NCI-H2171 treated with DMSO at 0.1 percent for 48 hours (cell line): ENCODE results near the gene BUB3.
A peak's percentile ranks its signal among the peaks of the same experiment; 100 is the strongest.

Source experiments
- DNase-seq: peaks from one replicate; lab custom pipeline; 2025; lab: John Stamatoyannopoulos, UW

Gene BUB3

GRCh38 chr10:123141791-123142700 lies 12.2 kb upstream of the BUB3 start:
- DNase-seq = no peak

- no peak for DNase-seq
These were observed 11.5 kb upstream of the BUB3 start for GRCh38 chr10:123142701-123143161.

GRCh38 chr10:123143162-123143824 lies 10.9 kb upstream of the BUB3 start:
- DNase-seq = no peak

GRCh38 chr10:123143825-123144168 lies 10.4 kb upstream of the BUB3 start:
- DNase-seq = no peak

GRCh38 chr10:123144697-123145541 lies 9.3 kb upstream of the BUB3 start:
- DNase-seq = no peak

GRCh38 chr10:123145542-123146012 lies 8.6 kb upstream of the BUB3 start:
- DNase-seq = no peak

- DNase-seq = no peak
These were observed 7.9 kb upstream of the BUB3 start for GRCh38 chr10:123146013-123146893.

- DNase-seq = no peak
These were observed 7.1 kb upstream of the BUB3 start for GRCh38 chr10:123146894-123147634.

GRCh38 chr10:123147635-123148413 lies 6.4 kb upstream of the BUB3 start, which contains the start of gene HMX2:
Gene HMX2 (plus strand): TSS chr10:123148136. CDS start chr10:123148379, 243 bp downstream.
- peak; percentile 37 for DNase-seq

- DNase-seq = no peak
These were observed 5.6 kb upstream of the BUB3 start for GRCh38 chr10:123148414-123149161.

- no peak for DNase-seq
These were observed 5.0 kb upstream of the BUB3 start for GRCh38 chr10:123149162-123149567.

GRCh38 chr10:123149568-123150270 lies 4.5 kb upstream of the BUB3 start:
- DNase-seq = no peak

- no peak for DNase-seq
These were observed 3.8 kb upstream of the BUB3 start for GRCh38 chr10:123150271-123150985.

- DNase-seq = no peak
These were observed 3.0 kb upstream of the BUB3 start for GRCh38 chr10:123150986-123151736.

GRCh38 chr10:123151737-123152135 lies 2.5 kb upstream of the BUB3 start:
- DNase-seq = no peak

- DNase-seq = no peak
These were observed 613 bp upstream of the BUB3 start for GRCh38 chr10:123153486-123154091.
